Endometrial microvascular endothelial cells (primary cell): ENCODE results near the gene ITPRIPL1. TPM values are rescaled to one million over a fixed set of nuclear protein-coding genes. Genes with fewer than 3 reads are reported as not detected.

Experiments used
- in situ Hi-C: cut with HindIII; loops from 2 replicates; pipeline ENCODE4 v1.10.0; 2017; ENCODE audit warnings: low sequenced_read_pairs, low pct_unique_long_range_greater_than_20kb; ENCODE audit errors: inconsistent ontology term
- total RNA-seq: library from RNA; depleted of rRNA; stranded (reverse); fragments of >200 nt; gene quantifications from one replicate; pipeline ENCODE4 v1.2.3, GENCODE V29; 2015; ENCODE audit errors: inconsistent ontology term

The ITPRIPL1 gene
- total RNA-seq, 1 donor from 2014 or later = 0.84 TPM

DNA sequence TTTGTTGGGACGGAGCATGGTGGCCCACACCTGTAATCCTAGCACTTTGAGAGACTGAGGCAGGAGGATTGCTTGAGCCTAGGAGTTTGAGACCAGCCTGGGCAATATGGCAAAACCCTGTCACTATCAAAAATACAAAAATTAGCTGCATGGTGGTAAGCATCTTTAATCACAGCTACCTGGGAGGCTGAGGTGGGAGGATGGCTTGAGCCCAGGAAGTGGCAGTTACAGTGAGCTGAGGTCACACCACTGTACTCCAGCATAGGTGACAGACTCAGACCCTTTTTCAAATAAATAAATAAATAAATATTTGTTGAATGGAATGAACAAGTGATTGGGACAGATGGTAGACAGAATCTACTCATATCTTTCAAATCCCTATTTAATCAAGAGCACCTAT is 5.7 kb upstream of the ITPRIPL1 start:
- in situ Hi-C loops = no loop called here

DNA sequence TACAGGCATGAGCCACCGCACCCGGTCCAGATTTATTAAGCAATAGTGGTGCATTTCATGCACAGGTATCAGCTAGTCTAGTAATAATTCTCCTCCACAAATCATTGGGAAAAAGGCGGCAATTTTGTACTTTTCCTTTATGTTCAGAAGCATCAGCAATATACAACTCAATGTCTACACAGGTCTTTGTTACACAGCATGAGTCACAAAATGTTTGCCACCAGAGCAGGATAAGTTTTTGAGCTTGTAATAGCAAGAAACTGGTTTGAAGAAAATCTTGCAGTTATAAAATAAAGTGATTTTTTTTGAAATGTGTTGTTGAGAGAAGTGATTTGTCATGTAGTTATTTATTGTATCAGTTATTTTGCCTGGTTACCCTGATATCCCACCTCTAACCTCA is 4.8 kb upstream of the ITPRIPL1 start:
- in situ Hi-C loops = no loop called here

DNA sequence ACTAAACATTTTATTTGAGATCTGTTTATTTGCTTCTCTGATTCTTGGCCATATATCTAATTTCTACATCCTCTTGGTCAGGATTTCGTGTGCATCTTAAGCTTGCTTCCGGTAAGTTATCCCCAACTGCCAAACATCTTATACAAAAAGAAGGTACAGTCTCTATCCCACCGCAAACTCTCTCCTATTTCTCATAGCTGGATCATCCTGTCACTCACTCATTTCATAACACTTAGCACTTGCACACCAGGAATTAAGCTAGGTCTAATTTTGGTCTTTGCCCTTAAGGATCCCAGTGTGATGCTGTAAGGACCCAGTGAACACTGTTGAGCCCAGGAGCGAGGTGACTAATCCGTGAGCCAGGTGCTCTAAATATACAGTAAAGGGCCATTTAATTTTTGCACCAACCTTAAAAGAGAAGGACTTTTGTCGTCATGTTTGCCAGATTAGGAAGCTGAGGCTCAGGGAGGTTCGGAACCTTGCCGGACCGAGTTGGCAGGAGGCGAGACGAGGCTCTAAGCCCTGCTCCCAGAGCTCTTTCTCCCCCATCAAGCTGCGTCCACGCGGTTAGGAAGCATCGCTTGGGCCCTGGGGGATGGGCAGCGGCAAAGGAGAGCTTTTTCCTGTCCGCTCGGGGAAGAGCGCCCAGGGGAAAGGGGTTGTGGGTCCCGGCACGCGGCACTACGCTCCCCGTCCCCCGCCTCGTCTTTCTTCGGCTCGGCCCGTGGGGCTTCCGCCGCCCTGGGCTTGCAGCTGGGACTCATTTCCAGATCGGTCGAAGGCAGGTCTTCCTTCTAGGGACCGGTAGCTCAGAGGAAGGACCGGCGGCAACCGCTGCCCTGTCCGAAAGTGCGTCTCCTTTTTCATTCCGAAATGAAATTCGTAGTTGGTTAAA is 4.1 kb upstream of the ITPRIPL1 start:
- in situ Hi-C loops = no loop called here

DNA sequence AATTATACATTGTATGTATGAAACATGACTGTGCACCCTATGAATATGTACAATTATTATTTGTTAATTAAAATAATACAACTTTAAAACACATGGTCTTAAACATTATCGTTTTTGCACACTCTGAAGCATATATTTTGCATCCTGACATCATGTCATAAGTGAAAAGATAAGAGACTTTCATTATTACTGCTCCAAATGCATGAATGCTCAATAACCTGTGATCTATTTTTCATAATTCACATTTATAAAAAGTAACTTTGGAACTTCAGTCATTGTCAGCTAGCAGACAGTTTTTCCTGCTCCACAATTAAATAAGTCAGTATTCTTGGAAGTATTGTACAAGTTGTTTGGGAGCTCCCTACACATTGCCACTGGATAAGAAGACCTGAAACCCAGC is 1.3 kb upstream of the ITPRIPL1 start:
- in situ Hi-C loops = no loop called here

DNA sequence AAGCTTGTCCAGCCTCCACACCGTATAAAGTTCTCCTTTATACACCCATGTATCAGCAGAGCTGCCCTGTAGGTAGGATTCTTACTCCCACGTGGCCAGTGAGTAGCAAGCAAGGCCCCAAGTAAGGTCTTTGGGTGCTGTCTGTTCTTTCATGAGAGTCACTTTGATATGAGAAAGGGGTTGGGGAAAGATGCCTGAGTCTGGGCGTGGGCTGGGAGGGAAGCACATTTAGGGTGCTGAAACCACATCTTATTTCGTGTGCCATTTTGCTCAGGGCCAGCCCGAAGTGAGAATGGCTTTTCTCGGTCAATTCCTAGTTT is 436 bp upstream of the ITPRIPL1 start:
- in situ Hi-C loops = no loop called here

DNA sequence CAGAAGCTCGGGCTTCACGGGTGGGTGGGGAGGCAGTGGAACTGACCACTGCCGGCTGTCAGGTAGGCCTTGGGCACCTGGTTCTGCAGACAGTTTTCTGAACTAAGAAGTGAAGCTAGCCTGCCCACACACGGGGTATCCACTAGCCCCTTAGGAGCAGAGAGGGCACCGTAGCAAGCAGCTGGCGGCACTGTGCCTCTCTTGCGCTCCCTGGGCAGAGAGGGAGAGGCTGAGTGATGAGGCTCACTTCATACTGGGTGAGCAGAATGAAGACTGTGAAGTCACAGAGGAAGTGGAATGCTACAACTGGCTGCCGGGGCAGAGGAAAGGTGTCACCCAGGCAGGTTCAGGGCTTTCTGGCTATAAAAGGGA is 753 bp downstream of the ITPRIPL1 start:
- in situ Hi-C loops = no loop called here

DNA sequence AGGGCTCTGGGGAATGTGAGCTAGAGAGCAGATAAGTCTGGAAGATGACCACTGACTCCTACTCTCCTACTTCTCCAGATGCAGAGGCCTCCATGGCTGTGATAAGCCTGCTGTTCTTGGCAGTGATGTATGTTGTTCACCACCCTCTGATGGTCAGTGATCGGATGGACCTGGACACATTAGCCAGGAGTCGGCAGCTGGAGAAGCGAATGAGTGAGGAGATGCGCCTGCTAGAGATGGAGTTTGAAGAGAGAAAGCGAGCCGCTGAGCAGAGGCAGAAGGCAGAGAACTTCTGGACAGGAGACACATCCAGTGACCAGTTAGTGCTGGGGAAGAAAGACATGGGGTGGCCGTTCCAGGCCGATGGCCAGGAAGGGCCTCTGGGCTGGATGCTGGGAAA is 1.4 kb downstream of the ITPRIPL1 start:
- in situ Hi-C loops = no loop called here

- in situ Hi-C loops = no loop called here
Observed at GRCh38 chr2:96326990-96327820, 2.1 kb downstream of the ITPRIPL1 start.

DNA sequence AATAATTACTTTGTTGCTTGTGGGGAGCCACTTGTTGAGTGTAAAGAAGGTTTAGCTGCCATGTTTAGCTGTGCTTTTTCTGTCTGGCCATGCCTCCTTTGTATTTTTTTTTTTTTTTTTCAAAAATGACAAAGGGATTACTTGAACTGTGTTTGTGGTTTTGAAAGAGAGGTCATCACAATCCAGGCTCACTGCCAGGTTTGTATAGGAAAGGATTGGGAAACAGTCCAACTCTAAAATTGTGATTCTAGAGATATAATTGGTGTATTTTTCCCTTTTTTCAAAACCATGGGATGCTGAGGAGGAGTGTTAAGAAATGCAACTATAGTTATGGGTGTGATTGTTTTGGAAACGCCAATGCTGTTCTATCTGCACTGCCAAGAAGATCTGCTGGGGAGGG is 4.3 kb downstream of the ITPRIPL1 start:
- in situ Hi-C loops = no loop called here

- in situ Hi-C loops = no loop called here
Observed at GRCh38 chr2:96329874-96330273, 4.8 kb downstream of the ITPRIPL1 start.

DNA sequence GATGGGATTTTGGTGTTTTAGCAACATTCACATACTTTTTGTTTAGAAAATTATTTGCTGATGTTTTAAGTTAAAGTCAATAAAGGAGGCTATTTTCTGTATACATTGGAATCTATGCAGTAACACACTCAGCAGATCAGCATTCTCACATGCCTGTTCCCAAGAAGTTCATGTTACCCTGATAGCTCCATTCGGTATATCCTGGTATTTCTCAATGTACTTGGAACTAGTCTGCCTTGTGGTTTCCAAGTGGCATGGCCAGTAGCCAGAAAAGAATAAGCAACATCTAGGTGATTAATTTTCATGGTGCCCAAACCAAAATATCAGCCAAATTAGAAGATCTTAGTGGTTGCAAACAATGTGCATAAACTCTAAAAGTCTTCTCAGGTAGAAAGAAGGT is 5.3 kb downstream of the ITPRIPL1 start:
- in situ Hi-C loops = no loop called here

DNA sequence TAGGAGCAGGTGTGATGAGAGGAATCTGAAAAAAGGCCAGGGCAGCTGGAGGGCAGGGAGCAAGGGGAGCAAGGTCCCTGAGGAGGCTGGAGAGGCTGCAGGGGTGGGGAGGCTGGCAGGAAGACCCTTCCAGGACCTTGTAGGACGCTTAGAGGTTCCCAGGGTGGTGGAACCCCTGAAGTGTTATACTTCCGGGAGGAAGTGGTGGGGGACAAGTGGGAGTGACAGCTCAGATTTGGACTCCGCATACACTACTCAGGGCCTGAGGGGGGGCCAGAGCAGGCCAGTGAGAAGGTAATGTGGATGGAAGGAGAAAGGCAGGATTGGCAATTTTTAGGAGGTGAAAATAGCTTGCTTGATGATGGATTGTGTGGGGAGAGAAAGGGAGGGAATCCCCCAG is 8.6 kb downstream of the ITPRIPL1 start:
- in situ Hi-C loops = no loop called here

GRCh38 chr2:96336104-96336775 is 11.1 kb downstream of the ITPRIPL1 start:
- in situ Hi-C loops = no loop called here

GRCh38 chr2:96336873-96337272 is 11.8 kb downstream of the ITPRIPL1 start:
- in situ Hi-C loops = no loop called here

GRCh38 chr2:96340493-96341414 is 15.6 kb downstream of the ITPRIPL1 start:
- in situ Hi-C loops = no loop called here

GRCh38 chr2:96341641-96342040 is 16.5 kb downstream of the ITPRIPL1 start:
- in situ Hi-C loops = no loop called here

DNA sequence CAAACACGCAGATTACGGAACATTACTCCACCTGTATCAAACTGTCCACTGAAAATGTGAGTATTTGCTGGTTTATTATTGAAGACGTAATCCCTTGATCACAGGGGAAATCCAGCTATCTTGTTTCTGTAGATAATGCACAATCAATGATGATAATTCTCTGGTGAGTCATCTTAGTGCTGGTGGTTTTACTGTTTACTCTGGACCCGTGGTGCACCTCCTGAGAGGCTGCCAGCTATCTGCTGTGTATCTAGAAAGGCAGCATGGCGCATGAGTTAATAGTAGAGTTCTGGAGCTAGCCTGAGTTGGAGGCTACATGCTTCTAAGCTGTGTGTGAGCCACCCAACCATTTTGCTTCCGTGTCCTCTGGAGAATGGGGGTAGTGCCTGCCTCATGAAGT is 17.0 kb downstream of the ITPRIPL1 start:
- in situ Hi-C loops = no loop called here

GRCh38 chr2:96344011-96344410 is 18.9 kb downstream of the ITPRIPL1 start:
- in situ Hi-C loops = no loop called here

- in situ Hi-C loops = no loop called here
Observed at GRCh38 chr2:96345438-96345837, 20.3 kb downstream of the ITPRIPL1 start.
